ENCODE data around the gene CTNNB1. TPM values are rescaled to one million over a fixed set of nuclear protein-coding genes. Genes with fewer than 3 reads are reported as not detected.

CTNNB1 gene
- total RNA-seq, 1 donor from 2014 or later = 416 TPM

DNA sequence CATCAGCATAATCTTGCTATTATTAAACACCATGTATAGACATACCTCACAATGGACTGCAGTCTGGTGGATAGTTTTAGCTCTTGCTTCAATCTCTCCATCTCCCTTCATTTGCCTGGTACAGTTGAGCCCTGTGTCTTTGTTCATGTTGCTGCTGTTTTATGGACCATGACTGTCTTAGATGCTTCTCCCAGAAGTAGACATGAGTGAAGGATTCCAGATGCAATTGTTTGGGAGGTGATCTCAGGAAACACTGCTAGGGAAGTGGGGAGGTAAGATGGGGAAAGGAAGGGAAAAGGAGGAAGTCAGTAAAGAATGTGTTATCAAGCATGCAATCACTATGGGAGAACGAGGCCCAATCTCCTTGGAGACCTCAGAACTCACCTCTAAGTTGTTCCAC, 36.3 kb upstream of the CTNNB1 start:
- peaks cover 2% of the 10 kb centered on the region for H3K27me3 ChIP-seq (ENCODE audit: control insufficient read depth, insufficient read depth, low read length)
- DNase-seq (ENCODE audit: low read depth) = no peak

DNA sequence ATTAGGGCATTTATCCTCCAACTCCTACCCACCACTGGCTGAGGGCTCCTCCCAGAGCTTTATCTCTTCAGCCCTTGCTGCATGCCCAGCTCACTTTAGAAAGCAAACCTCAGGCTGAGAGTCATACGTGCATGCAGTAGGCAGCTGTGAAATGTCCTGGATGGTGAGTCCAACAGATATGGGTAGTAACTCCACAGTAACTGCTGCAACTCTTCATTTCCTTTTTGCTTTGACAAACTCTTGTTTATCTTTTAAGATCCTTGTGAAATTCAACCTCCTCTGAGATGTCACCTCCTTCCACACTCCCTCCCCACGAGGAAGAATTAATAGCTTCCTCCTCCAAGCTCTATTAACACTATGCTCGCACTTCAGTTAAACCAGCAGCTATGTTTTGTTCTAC, 35.9 kb upstream of the CTNNB1 start:
- TF ChIP-seq, protein P1, sequence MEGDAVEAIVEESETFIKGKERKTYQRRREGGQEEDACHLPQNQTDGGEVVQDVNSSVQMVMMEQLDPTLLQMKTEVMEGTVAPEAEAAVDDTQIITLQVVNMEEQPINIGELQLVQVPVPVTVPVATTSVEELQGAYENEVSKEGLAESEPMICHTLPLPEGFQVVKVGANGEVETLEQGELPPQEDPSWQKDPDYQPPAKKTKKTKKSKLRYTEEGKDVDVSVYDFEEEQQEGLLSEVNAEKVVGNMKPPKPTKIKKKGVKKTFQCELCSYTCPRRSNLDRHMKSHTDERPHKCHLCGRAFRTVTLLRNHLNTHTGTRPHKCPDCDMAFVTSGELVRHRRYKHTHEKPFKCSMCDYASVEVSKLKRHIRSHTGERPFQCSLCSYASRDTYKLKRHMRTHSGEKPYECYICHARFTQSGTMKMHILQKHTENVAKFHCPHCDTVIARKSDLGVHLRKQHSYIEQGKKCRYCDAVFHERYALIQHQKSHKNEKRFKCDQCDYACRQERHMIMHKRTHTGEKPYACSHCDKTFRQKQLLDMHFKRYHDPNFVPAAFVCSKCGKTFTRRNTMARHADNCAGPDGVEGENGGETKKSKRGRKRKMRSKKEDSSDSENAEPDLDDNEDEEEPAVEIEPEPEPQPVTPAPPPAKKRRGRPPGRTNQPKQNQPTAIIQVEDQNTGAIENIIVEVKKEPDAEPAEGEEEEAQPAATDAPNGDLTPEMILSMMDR (IDR thresholded peaks at IDR 0.05; ENCODE audit: insufficient read depth, low read length, poor library complexity, severe bottlenecking) = no peak
- H3K4me3 ChIP-seq (ENCODE audit: low read depth, low read length) = no peak overlapping the region
- no peak for DNase-seq (ENCODE audit: low read depth)
- H3K27me3 ChIP-seq (ENCODE audit: control insufficient read depth, insufficient read depth, low read length) = peaks cover 2% of the 10 kb centered on the region
- no peaks in the 10 kb centered on the region for H3K36me3 ChIP-seq (ENCODE audit: control insufficient read depth, insufficient read depth, low read length)

More for the DNA sequence above, 36.3 kb upstream of the CTNNB1 start:
- TF ChIP-seq, protein P1 (IDR thresholded peaks at IDR 0.05; ENCODE audit: insufficient read depth, low read length, poor library complexity, severe bottlenecking) = no peak
- H3K36me3 ChIP-seq (ENCODE audit: control insufficient read depth, insufficient read depth, low read length) = no peaks in the 10 kb centered on the region
- H3K4me3 ChIP-seq (ENCODE audit: low read depth, low read length) = no peak overlapping the region

- Histone ChIP-seq H3K27me3 (ENCODE audit: control insufficient read depth, insufficient read depth, low read length) (peaks cover 2% of the 10 kb centered on the region), H3K36me3 (ENCODE audit: control insufficient read depth, insufficient read depth, low read length) (no peaks in the 10 kb centered on the region), H3K4me3 (ENCODE audit: low read depth, low read length) (no peak overlapping the region)
- TF ChIP-seq, protein P1 (IDR thresholded peaks at IDR 0.05; ENCODE audit: insufficient read depth, low read length, poor library complexity, severe bottlenecking) = no peak
- no peak for DNase-seq (ENCODE audit: low read depth)
These were observed 34.5 kb upstream of the CTNNB1 start for GRCh38 chr3:41164777-41165176.

DNA sequence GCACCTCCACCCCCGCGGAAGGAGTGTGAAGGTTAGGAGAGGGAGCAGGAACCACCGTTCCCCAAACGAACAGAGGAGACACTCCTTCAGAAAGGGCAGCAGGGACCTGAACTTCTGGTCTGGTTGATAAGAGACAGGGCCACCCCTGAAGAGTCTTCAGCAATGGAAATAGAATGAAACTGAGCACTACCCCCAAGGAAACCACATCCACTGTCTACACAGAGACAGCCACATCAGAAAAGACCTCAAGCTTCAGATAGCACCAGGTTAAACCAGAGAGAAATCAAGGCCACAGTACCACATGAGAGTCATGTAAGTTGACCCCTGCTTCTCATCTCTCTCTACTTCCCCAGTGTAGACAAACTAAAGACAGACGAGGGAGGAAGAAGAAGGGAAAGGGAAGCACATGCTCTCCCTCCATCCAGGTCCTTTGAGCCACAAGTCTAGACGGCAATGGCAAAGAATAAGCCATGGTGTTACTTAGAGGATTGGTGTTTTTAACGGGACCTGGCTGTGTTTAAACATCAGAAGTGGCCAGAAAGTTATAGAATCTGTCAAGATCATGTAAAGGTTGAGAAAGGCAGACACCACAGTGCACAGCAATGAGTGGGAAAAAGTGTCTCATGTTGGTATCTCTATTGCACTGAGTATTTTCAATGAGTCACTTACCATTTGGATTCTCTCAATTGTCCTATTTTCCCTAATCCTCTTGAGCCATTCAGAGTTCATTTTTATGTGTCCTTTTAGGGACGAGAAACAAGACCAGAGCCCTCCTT, 31.4 kb upstream of the CTNNB1 start:
- Histone ChIP-seq H3K36me3 (ENCODE audit: control insufficient read depth, insufficient read depth, low read length) (no peaks in the 10 kb centered on the region), H3K27me3 (ENCODE audit: control insufficient read depth, insufficient read depth, low read length) (peaks cover 2% of the 10 kb centered on the region), H3K4me3 (ENCODE audit: low read depth, low read length) (no peak overlapping the region)
- no peak for DNase-seq (ENCODE audit: low read depth)
- TF ChIP-seq, protein P1 (IDR thresholded peaks at IDR 0.05; ENCODE audit: insufficient read depth, low read length, poor library complexity, severe bottlenecking) = no peak

DNA sequence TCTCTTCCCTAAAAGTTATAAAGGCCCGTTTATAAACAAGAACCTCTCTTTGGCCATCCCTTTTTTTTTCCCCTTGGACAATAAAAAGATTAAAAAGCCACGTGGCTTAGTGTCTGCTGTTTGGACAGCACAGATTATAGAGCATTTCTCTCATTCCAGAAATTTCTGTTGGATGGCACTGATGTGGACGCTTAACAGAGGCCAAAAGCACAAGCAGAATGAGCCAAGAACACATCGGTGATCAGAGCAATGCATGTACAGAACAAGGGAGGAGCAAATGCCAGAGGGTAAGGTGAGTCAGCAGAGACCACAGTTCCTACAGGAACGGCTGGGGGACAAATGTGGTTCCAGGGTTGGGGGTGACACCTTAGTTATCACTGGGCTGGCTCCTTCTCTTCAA, 30.3 kb upstream of the CTNNB1 start:
- no peak for DNase-seq (ENCODE audit: low read depth)
- peaks cover 2% of the 10 kb centered on the region for H3K27me3 ChIP-seq (ENCODE audit: control insufficient read depth, insufficient read depth, low read length)
- H3K4me3 ChIP-seq (ENCODE audit: low read depth, low read length) = no peak overlapping the region
- TF ChIP-seq, protein P1 (IDR thresholded peaks at IDR 0.05; ENCODE audit: insufficient read depth, low read length, poor library complexity, severe bottlenecking) = no peak
- H3K36me3 ChIP-seq (ENCODE audit: control insufficient read depth, insufficient read depth, low read length) = no peaks in the 10 kb centered on the region
